Measurements from ENCODE around the gene WWOX. TPM values are rescaled to one million over a fixed set of nuclear protein-coding genes. Genes with fewer than 3 reads are reported as not detected.

The WWOX gene
- total and polyA plus RNA-seq, 2 of the 13 experiments (the other 11 are each of a cell fraction or from before 2014, with no cell fraction given), result 9.1 to 37.4 TPM

DNA sequence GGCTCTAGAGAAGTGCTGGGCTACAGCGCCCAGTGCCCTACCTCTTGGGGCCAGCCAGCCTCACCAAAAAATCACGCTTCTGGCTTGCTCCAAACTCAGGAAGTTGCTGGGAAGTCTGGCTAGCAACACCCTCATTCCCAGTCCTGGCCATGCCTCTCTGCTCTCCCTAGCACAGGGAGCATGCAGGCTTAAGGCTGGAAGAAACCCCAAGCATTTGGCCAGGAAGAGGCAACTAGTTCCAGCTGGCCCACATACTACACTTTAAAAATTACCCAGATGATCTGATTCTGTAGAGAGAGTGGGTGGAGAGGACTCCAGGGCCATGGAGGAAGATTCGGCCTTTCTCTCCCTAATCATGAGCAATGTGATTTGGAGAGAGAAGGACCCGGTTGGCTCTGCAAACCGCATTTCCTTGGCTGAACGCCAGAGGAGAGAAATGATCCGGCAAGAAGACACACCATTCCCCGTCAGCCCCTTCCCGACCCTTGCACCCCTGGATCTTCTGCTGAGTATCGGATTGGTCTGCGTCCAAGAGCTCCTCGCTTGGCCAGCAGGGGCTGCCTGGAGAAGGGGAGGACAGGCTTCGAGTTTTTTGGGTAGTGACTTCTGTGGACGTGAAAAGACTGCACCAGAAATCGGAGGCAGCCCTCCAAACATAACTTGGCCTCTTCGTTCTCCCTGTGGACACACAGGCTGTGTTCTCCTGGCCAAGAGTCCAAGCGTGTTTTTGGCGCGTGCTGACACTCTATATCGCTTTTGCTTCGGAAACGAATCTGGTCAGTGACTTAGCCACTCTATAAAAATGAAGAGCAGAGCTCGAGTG lies 406.3 kb downstream of the WWOX start (continued):
- no peak for TF ChIP-seq ZNF878 (CRISPR knock-in tag; IDR thresholded peaks at IDR 0.05)
- TF ChIP-seq KDM3A (CRISPR knock-in tag; IDR thresholded peaks at IDR 0.05; ENCODE audit: low read depth), result peak; percentile 22; the same call in 1 of the 2 replicates
- TF ChIP-seq ZNF709 (CRISPR knock-in tag; IDR thresholded peaks at IDR 0.05), result peak; percentile 62; the same call in 1 of the 2 replicates
- peak; percentile 79 for TF ChIP-seq ZNF430 (CRISPR knock-in tag; IDR thresholded peaks at IDR 0.05)
- TF ChIP-seq TFDP1 (CRISPR knock-in tag; IDR thresholded peaks at IDR 0.05; ENCODE audit: borderline replicate concordance), result peak; percentile 24; the same call in 1 of the 2 replicates
- no peak for TF ChIP-seq AGO1 (IDR thresholded peaks at IDR 0.05; ENCODE audit: low read depth, low read length, poor library complexity, severe bottlenecking)
- TF ChIP-seq, protein P1, sequence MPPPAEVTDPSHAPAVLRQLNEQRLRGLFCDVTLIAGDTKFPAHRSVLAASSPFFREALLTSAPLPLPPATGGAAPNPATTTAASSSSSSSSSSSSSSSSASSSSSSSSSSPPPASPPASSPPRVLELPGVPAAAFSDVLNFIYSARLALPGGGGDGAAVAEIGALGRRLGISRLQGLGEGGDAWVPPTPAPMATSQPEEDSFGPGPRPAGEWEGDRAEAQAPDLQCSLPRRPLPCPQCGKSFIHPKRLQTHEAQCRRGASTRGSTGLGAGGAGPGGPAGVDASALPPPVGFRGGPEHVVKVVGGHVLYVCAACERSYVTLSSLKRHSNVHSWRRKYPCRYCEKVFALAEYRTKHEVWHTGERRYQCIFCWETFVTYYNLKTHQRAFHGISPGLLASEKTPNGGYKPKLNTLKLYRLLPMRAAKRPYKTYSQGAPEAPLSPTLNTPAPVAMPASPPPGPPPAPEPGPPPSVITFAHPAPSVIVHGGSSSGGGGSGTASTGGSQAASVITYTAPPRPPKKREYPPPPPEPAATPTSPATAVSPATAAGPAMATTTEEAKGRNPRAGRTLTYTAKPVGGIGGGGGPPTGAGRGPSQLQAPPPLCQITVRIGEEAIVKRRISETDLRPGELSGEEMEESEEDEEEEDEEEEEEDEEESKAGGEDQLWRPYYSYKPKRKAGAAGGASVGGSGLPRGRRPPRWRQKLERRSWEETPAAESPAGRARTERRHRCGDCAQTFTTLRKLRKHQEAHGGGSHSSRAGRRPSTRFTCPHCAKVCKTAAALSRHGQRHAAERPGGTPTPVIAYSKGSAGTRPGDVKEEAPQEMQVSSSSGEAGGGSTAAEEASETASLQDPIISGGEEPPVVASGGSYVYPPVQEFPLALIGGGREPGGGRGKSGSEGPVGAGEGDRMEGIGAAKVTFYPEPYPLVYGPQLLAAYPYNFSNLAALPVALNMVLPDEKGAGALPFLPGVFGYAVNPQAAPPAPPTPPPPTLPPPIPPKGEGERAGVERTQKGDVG (CRISPR knock-in tag; IDR thresholded peaks at IDR 0.05; ENCODE audit: borderline replicate concordance), result no peak
- TF ChIP-seq ZNF468 (CRISPR knock-in tag; IDR thresholded peaks at IDR 0.05), result no peak
- TF ChIP-seq, protein P2, sequence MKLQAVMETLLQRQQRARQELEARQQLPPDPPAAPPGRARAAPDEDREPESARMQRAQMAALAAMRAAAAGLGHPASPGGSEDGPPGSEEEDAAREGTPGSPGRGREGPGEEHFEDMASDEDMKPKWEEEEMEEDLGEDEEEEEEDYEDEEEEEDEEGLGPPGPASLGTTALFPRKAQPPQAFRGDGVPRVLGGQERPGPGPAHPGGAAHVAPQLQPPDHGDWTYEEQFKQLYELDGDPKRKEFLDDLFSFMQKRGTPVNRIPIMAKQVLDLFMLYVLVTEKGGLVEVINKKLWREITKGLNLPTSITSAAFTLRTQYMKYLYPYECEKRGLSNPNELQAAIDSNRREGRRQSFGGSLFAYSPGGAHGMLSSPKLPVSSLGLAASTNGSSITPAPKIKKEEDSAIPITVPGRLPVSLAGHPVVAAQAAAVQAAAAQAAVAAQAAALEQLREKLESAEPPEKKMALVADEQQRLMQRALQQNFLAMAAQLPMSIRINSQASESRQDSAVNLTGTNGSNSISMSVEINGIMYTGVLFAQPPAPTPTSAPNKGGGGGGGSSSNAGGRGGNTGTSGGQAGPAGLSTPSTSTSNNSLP (IDR thresholded peaks at IDR 0.05; ENCODE audit: low read depth, low read length), result no peak
- TF ChIP-seq TFE3 (CRISPR knock-in tag; IDR thresholded peaks at IDR 0.05), result no peak
- no peak; the same call in 1 of the 2 replicates for TF ChIP-seq ZNF790 (CRISPR knock-in tag; IDR thresholded peaks at IDR 0.05; ENCODE audit: borderline replicate concordance)
- no peak for TF ChIP-seq ZNF234 (CRISPR knock-in tag; conservative IDR thresholded peaks at IDR 0.05)
- no peak for TF ChIP-seq PHB2 (IDR thresholded peaks at IDR 0.05; ENCODE audit: partially characterized antibody)
- TF ChIP-seq, protein P3, sequence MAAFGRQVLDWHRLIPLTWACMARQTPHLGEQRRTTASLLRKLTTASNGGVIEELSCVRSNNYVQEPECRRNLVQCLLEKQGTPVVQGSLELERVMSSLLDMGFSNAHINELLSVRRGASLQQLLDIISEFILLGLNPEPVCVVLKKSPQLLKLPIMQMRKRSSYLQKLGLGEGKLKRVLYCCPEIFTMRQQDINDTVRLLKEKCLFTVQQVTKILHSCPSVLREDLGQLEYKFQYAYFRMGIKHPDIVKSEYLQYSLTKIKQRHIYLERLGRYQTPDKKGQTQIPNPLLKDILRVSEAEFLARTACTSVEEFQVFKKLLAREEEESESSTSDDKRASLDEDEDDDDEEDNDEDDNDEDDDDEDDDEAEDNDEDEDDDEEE (CRISPR knock-in tag; IDR thresholded peaks at IDR 0.05), result peak; percentile 62; the same call in 1 of the 2 replicates
- TF ChIP-seq DZIP1 (CRISPR knock-in tag; IDR thresholded peaks at IDR 0.05), result no peak
